DOHH2 (cell line): ENCODE results near the gene IGLON5.

ENCODE experiments used
- CTCF ChIP-seq: fragments of 200-600 bp; sonication (generic); IDR thresholded peaks from one replicate; pipeline ENCODE4 v1.5.1; 2014; ENCODE audit warnings: antibody characterized with exemption, mild to moderate bottlenecking, low read depth, low read length; ENCODE audit not compliant: poor library complexity, severe bottlenecking
- EZH2phosphoT487 ChIP-seq: fragments of 200-600 bp; sonication (generic); IDR thresholded peaks from 2 replicates; pipeline ENCODE4 v1.6.1; 2017; ENCODE audit warnings: borderline replicate concordance, mild to moderate bottlenecking, antibody characterized with exemption, low read length, moderate library complexity, mixed read lengths

GRCh38 chr19:51324167-51324481 is 12.7 kb downstream of the IGLON5 start:
- TF ChIP-seq CTCF (no peak), EZH2phosphoT487 (no peak)
